ENCODE data around the gene OSMR. TPM values are rescaled to one million over a fixed set of nuclear protein-coding genes. Genes with fewer than 3 reads are reported as not detected.

OSMR gene
- total RNA-seq, 1 experiment from 2014 or later, result 46.0 TPM

GRCh38 chr5:38978036-38978435, 132.2 kb downstream of the OSMR start:
- POLR2A ChIA-PET, result no interaction called here

More at GRCh38 chr5:38978036-38978435, 132.2 kb downstream of the OSMR start:
- Histone ChIP-seq H3K27ac (ENCODE audit: low read depth, low read length) (no peak overlapping the region), H4K20me1 (ENCODE audit: insufficient read depth) (no peaks in the 10 kb centered on the region; the same call in 1 of the 2 replicates), H3K9me3 (ENCODE audit: control insufficient read depth in 1 of 2, insufficient read depth in 1 of 2, low read depth in 1 of 2, low read length in 2 of 2) (no peaks in the 10 kb centered on the region), H3K4me1 (ENCODE audit: control insufficient read depth in 1 of 2, insufficient read depth in 2 of 2, low read length in 2 of 2) (peaks cover 0 to 7% of the 10 kb centered on the region in 2 experiments; a peak in 2 of 4 replicates), H2AFZ (ENCODE audit: low read depth, low read length, poor library complexity, severe bottlenecking) (no peak overlapping the region), H3K36me3 (ENCODE audit: control insufficient read depth in 1 of 2, insufficient read depth in 2 of 2, low read length in 2 of 2) (no peaks in the 10 kb centered on the region), H3K27me3 (ENCODE audit: insufficient read depth, low read length) (no peaks in the 10 kb centered on the region), H3K9ac (ENCODE audit: low read length) (no peak overlapping the region), H3K4me2 (ENCODE audit: low read length) (no peak overlapping the region), H3K9me2 (ENCODE audit: insufficient read depth) (no peaks in the 10 kb centered on the region), H3K79me2 (ENCODE audit: insufficient read depth, low read length) (no peaks in the 10 kb centered on the region), H3K4me3 (replicated peaks in 1 of 2; ENCODE audit: low read depth in 1 of 2, low read length in 2 of 2) (no peak overlapping the region)
- CTCF ChIA-PET, result no interaction called here
- no peak for TF ChIP-seq CEBPB (IDR thresholded peaks at IDR 0.05; ENCODE audit: low read depth)
- no peak for TF ChIP-seq MAX (IDR thresholded peaks at IDR 0.05)
- TF ChIP-seq SP1 (IDR thresholded peaks at IDR 0.05; ENCODE audit: low read depth), result no peak
- TF ChIP-seq REST (IDR thresholded peaks at IDR 0.05; ENCODE audit: low read depth), result no peak
- TF ChIP-seq ELF1 (IDR thresholded peaks at IDR 0.05; ENCODE audit: borderline replicate concordance, low read depth), result no peak
- TF ChIP-seq CBX3 (IDR thresholded peaks at IDR 0.05; ENCODE audit: low read depth), result no peak
- TF ChIP-seq RAD21 (IDR thresholded peaks at IDR 0.05; ENCODE audit: low read depth), result no peak
- RAD21 ChIA-PET (ENCODE audit: low non-redundant PET in 1 of 2, low total read pairs in 2 of 2, uncharacterized antibody in 2 of 2, unreplicated experiment in 2 of 2), result no interaction called here
- BruUV-seq (replicated peaks), result no TSS peak
- ATAC-seq, result no peak
- DNase-seq (ENCODE audit: low read depth, low spot score), result no peak
- intact Hi-C loops (cut with micrococcal nuclease), result no loop called here

All from HCT116 (cell line).